Transverse colon (tissue), 3 donors: Measurements from ENCODE around the gene PRPF6.

ENCODE experiments used
- CTCF ChIP-seq, 5 experiments: fragments of 200-600 bp in 3 of 5; fragments of 450-650 bp in 2 of 5; sonication (generic) in 3 of 5; IDR thresholded peaks; 1 replicate in 2 of 5; 2 replicates in 3 of 5; pipeline ENCODE4 v1.5.1; 2016 to 2017; ENCODE audit warnings: antibody characterized with exemption in 5 of 5, inconsistent platforms in 3 of 5, mild to moderate bottlenecking in 2 of 5, moderate library complexity in 1 of 5
- EP300 ChIP-seq: sonication (generic); formaldehyde crosslinking; IDR thresholded peaks from one replicate; pipeline ENCODE4 v1.6.1; 2017; ENCODE audit warnings: antibody characterized with exemption, low read depth
- POLR2A ChIP-seq: fragments of 450-650 bp; IDR thresholded peaks from one replicate; pipeline ENCODE4 v1.6.1; 2016; ENCODE audit warnings: antibody characterized with exemption, mild to moderate bottlenecking, moderate library complexity

- TF ChIP-seq CTCF (IDR thresholded peaks at IDR 0.05) (no peak), POLR2A (no peak), EP300 (no peak)
Measured at GRCh38 chr20:63947638-63948456, 33.1 kb upstream of the PRPF6 start.
